ENCODE data around the gene NOTCH3.

Gene NOTCH3

GRCh38 chr19:15161028-15161984, 39.5 kb downstream of the NOTCH3 start:
- Histone ChIP-seq H3K36me3 (ENCODE audit: control insufficient read depth, insufficient read depth, low read length) (peaks cover 64% of the 10 kb centered on the region), H3K4me3 (ENCODE audit: insufficient read depth, low read depth, low read length) (no peak overlapping the region), H3K4me1 (ENCODE audit: control insufficient read depth, insufficient read depth, low read length) (no peaks in the 10 kb centered on the region), H3K9me3 (ENCODE audit: control insufficient read depth, low read length) (no peaks in the 10 kb centered on the region), H3K27ac (ENCODE audit: insufficient read depth, low read depth, low read length, poor library complexity, severe bottlenecking) (no peak overlapping the region), H3K27me3 (ENCODE audit: control insufficient read depth, insufficient read depth, low read length, poor library complexity, severe bottlenecking) (no peaks in the 10 kb centered on the region)
- WGBS, 2 experiments = 95 to 96% methylated on average over 42 of the region's 42 CpGs

- Histone ChIP-seq H3K27ac (ENCODE audit: insufficient read depth, low read depth, low read length, poor library complexity, severe bottlenecking) (no peak overlapping the region), H3K4me3 (ENCODE audit: insufficient read depth, low read depth, low read length) (no peak overlapping the region), H3K27me3 (ENCODE audit: control insufficient read depth, insufficient read depth, low read length, poor library complexity, severe bottlenecking) (no peaks in the 10 kb centered on the region), H3K9me3 (ENCODE audit: control insufficient read depth, low read length) (no peaks in the 10 kb centered on the region), H3K36me3 (ENCODE audit: control insufficient read depth, insufficient read depth, low read length) (peaks cover 45% of the 10 kb centered on the region), H3K4me1 (ENCODE audit: control insufficient read depth, insufficient read depth, low read length) (no peaks in the 10 kb centered on the region)
- WGBS, 2 experiments = 92 to 93% methylated on average over 3 of the region's 3 CpGs
Observed at GRCh38 chr19:15159251-15159650, 41.5 kb downstream of the NOTCH3 start.

GRCh38 chr19:15156391-15156790, 44.4 kb downstream of the NOTCH3 start:
- Histone ChIP-seq H3K4me3 (ENCODE audit: insufficient read depth, low read depth, low read length) (no peak overlapping the region), H3K4me1 (ENCODE audit: control insufficient read depth, insufficient read depth, low read length) (no peaks in the 10 kb centered on the region), H3K27ac (ENCODE audit: insufficient read depth, low read depth, low read length, poor library complexity, severe bottlenecking) (no peak overlapping the region), H3K36me3 (ENCODE audit: control insufficient read depth, insufficient read depth, low read length) (peaks cover 19% of the 10 kb centered on the region), H3K27me3 (ENCODE audit: control insufficient read depth, insufficient read depth, low read length, poor library complexity, severe bottlenecking) (no peaks in the 10 kb centered on the region), H3K9me3 (ENCODE audit: control insufficient read depth, low read length) (no peaks in the 10 kb centered on the region)
- WGBS, 2 experiments = 98 to 99% methylated on average over 4 of the region's 4 CpGs

GRCh38 chr19:15155296-15155695, 45.5 kb downstream of the NOTCH3 start:
- Histone ChIP-seq H3K27ac (ENCODE audit: insufficient read depth, low read depth, low read length, poor library complexity, severe bottlenecking) (no peak overlapping the region), H3K4me1 (ENCODE audit: control insufficient read depth, insufficient read depth, low read length) (no peaks in the 10 kb centered on the region), H3K27me3 (ENCODE audit: control insufficient read depth, insufficient read depth, low read length, poor library complexity, severe bottlenecking) (no peaks in the 10 kb centered on the region), H3K36me3 (ENCODE audit: control insufficient read depth, insufficient read depth, low read length) (peaks cover 8% of the 10 kb centered on the region), H3K4me3 (ENCODE audit: insufficient read depth, low read depth, low read length) (no peak overlapping the region), H3K9me3 (ENCODE audit: control insufficient read depth, low read length) (no peaks in the 10 kb centered on the region)
- 75 to 88% methylated on average over 5 of the region's 5 CpGs for WGBS, 2 experiments

GRCh38 chr19:15154002-15154612, 46.7 kb downstream of the NOTCH3 start:
- Histone ChIP-seq H3K4me3 (ENCODE audit: insufficient read depth, low read depth, low read length) (no peak overlapping the region), H3K36me3 (ENCODE audit: control insufficient read depth, insufficient read depth, low read length) (no peaks in the 10 kb centered on the region)
- WGBS, 2 experiments = 91 to 95% methylated on average over 3 of the region's 3 CpGs

GRCh38 chr19:15149737-15150136, 51.1 kb downstream of the NOTCH3 start:
- Histone ChIP-seq H3K36me3 (ENCODE audit: control insufficient read depth, insufficient read depth, low read length) (no peaks in the 10 kb centered on the region), H3K4me1 (ENCODE audit: control insufficient read depth, insufficient read depth, low read length) (no peaks in the 10 kb centered on the region), H3K4me3 (ENCODE audit: insufficient read depth, low read depth, low read length) (no peak overlapping the region), H3K27me3 (ENCODE audit: control insufficient read depth, insufficient read depth, low read length, poor library complexity, severe bottlenecking) (no peaks in the 10 kb centered on the region), H3K27ac (ENCODE audit: insufficient read depth, low read depth, low read length, poor library complexity, severe bottlenecking) (no peak overlapping the region), H3K9me3 (ENCODE audit: control insufficient read depth, low read length) (no peaks in the 10 kb centered on the region)
- WGBS, 2 experiments = 82% methylated on average over 5 of the region's 5 CpGs

More at GRCh38 chr19:15154002-15154612, 46.7 kb downstream of the NOTCH3 start:
- Histone ChIP-seq H3K27me3 (ENCODE audit: control insufficient read depth, insufficient read depth, low read length, poor library complexity, severe bottlenecking) (no peaks in the 10 kb centered on the region), H3K4me1 (ENCODE audit: control insufficient read depth, insufficient read depth, low read length) (no peaks in the 10 kb centered on the region), H3K9me3 (ENCODE audit: control insufficient read depth, low read length) (no peaks in the 10 kb centered on the region), H3K27ac (ENCODE audit: insufficient read depth, low read depth, low read length, poor library complexity, severe bottlenecking) (no peak overlapping the region)

- no peaks in the 10 kb centered on the region for H3K9me3 ChIP-seq (ENCODE audit: control insufficient read depth, low read length)
- H3K4me3 ChIP-seq (ENCODE audit: insufficient read depth, low read depth, low read length) = no peak overlapping the region
- H3K4me1 ChIP-seq (ENCODE audit: control insufficient read depth, insufficient read depth, low read length) = no peaks in the 10 kb centered on the region
- no peaks in the 10 kb centered on the region for H3K36me3 ChIP-seq (ENCODE audit: control insufficient read depth, insufficient read depth, low read length)
- WGBS, 2 experiments = 83 to 92% methylated on average over 1 of the region's 1 CpG
- no peak overlapping the region for H3K27ac ChIP-seq (ENCODE audit: insufficient read depth, low read depth, low read length, poor library complexity, severe bottlenecking)
- no peaks in the 10 kb centered on the region for H3K27me3 ChIP-seq (ENCODE audit: control insufficient read depth, insufficient read depth, low read length, poor library complexity, severe bottlenecking)
Observed at GRCh38 chr19:15147090-15147489, 53.7 kb downstream of the NOTCH3 start.

- 90 to 92% methylated on average over 1 of the region's 1 CpG for WGBS, 2 experiments
- H3K4me3 ChIP-seq (ENCODE audit: insufficient read depth, low read depth, low read length) = no peak overlapping the region
- no peaks in the 10 kb centered on the region for H3K27me3 ChIP-seq (ENCODE audit: control insufficient read depth, insufficient read depth, low read length, poor library complexity, severe bottlenecking)
- no peaks in the 10 kb centered on the region for H3K9me3 ChIP-seq (ENCODE audit: control insufficient read depth, low read length)
- no peaks in the 10 kb centered on the region for H3K4me1 ChIP-seq (ENCODE audit: control insufficient read depth, insufficient read depth, low read length)
- H3K36me3 ChIP-seq (ENCODE audit: control insufficient read depth, insufficient read depth, low read length) = no peaks in the 10 kb centered on the region
- no peak overlapping the region for H3K27ac ChIP-seq (ENCODE audit: insufficient read depth, low read depth, low read length, poor library complexity, severe bottlenecking)
Observed at GRCh38 chr19:15144046-15144646, 56.6 kb downstream of the NOTCH3 start.

- Histone ChIP-seq H3K9me3 (ENCODE audit: control insufficient read depth, low read length) (no peaks in the 10 kb centered on the region), H3K27ac (ENCODE audit: insufficient read depth, low read depth, low read length, poor library complexity, severe bottlenecking) (no peak overlapping the region), H3K27me3 (ENCODE audit: control insufficient read depth, insufficient read depth, low read length, poor library complexity, severe bottlenecking) (no peaks in the 10 kb centered on the region), H3K36me3 (ENCODE audit: control insufficient read depth, insufficient read depth, low read length) (no peaks in the 10 kb centered on the region), H3K4me1 (ENCODE audit: control insufficient read depth, insufficient read depth, low read length) (no peaks in the 10 kb centered on the region), H3K4me3 (ENCODE audit: insufficient read depth, low read depth, low read length) (no peak overlapping the region)
- WGBS, 2 experiments = 89 to 100% methylated on average over 2 to 5 of the region's 5 CpGs
Observed at GRCh38 chr19:15142313-15142712, 58.5 kb downstream of the NOTCH3 start.

- no peak overlapping the region for H3K27ac ChIP-seq (ENCODE audit: insufficient read depth, low read depth, low read length, poor library complexity, severe bottlenecking)
- H3K4me3 ChIP-seq (ENCODE audit: insufficient read depth, low read depth, low read length) = no peak overlapping the region
- no peaks in the 10 kb centered on the region for H3K4me1 ChIP-seq (ENCODE audit: control insufficient read depth, insufficient read depth, low read length)
- no peaks in the 10 kb centered on the region for H3K27me3 ChIP-seq (ENCODE audit: control insufficient read depth, insufficient read depth, low read length, poor library complexity, severe bottlenecking)
- WGBS, 2 experiments = 94 to 95% methylated on average over 25 of the region's 25 CpGs
- no peaks in the 10 kb centered on the region for H3K36me3 ChIP-seq (ENCODE audit: control insufficient read depth, insufficient read depth, low read length)
- no peaks in the 10 kb centered on the region for H3K9me3 ChIP-seq (ENCODE audit: control insufficient read depth, low read length)
Observed at GRCh38 chr19:15141143-15141542, 59.7 kb downstream of the NOTCH3 start.
